Smooth muscle cell (in vitro differentiated cells): ENCODE data around the gene CTAGE15. TPM values are rescaled to one million over a fixed set of nuclear protein-coding genes. Genes with fewer than 3 reads are reported as not detected.
"Not testable (repeated sequence)": the region's sequence is repeated elsewhere in the genome, so short reads cannot be mapped to it uniquely, and the experiment has no call there.

Source experiments
- DNase-seq: peaks from one replicate; lab custom pipeline; 2025; ENCODE audit not compliant: unreplicated experiment; lab: John Stamatoyannopoulos, UW
- H2AFZ ChIP-seq: fragments of 200-600 bp; sonication (generic); 2 replicates; pipeline ENCODE4 v1.6.0; 2016; ENCODE audit warnings: antibody characterized with exemption, low read depth, mild to moderate bottlenecking
- H3F3A ChIP-seq: fragments of 200-600 bp; sonication (generic); 2 replicates; pipeline ENCODE4 v1.6.0; 2017; ENCODE audit warnings: antibody characterized with exemption, low read depth
- H3K27ac ChIP-seq: fragments of 200-600 bp; sonication (generic); 2 replicates; pipeline ENCODE4 v1.5.1; 2016; ENCODE audit warnings: low read depth, mild to moderate bottlenecking
- H3K27me3 ChIP-seq: fragments of 200-600 bp; sonication (generic); 2 replicates; pipeline ENCODE4 v1.6.1; 2016; ENCODE audit warnings: low read depth, mild to moderate bottlenecking
- H3K36me3 ChIP-seq: fragments of 200-600 bp; sonication (generic); 2 replicates; pipeline ENCODE4 v1.5.1; 2016; ENCODE audit warnings: low read depth
- H3K4me1 ChIP-seq: fragments of 200-600 bp; sonication (generic); 2 replicates; pipeline ENCODE4 v1.5.1; 2016; ENCODE audit warnings: low read depth
- H3K4me2 ChIP-seq: fragments of 200-600 bp; sonication (generic); 2 replicates; pipeline ENCODE4 v1.6.0; 2016; ENCODE audit warnings: mild to moderate bottlenecking
- H3K4me3 ChIP-seq: fragments of 200-600 bp; sonication (generic); 2 replicates; pipeline ENCODE4 v1.5.1; 2016; ENCODE audit warnings: mild to moderate bottlenecking
- H3K79me2 ChIP-seq: fragments of 200-600 bp; sonication (generic); 2 replicates; pipeline ENCODE4 v1.6.0; 2016; ENCODE audit warnings: low read depth, mild to moderate bottlenecking
- H3K9ac ChIP-seq: fragments of 200-600 bp; sonication (generic); 2 replicates; pipeline ENCODE4 v1.6.0; 2016; ENCODE audit warnings: low read depth
- H3K9me3 ChIP-seq: fragments of 200-600 bp; sonication (generic); replicated peaks from 2 replicates; pipeline ENCODE4 v1.5.1; 2016; ENCODE audit warnings: low read depth
- H4K20me1 ChIP-seq: fragments of 200-600 bp; sonication (generic); 2 replicates; pipeline ENCODE4 v1.6.0; 2016; ENCODE audit warnings: low read depth
- CTCF ChIP-seq: fragments of 200-600 bp; sonication (generic); IDR thresholded peaks from 2 replicates; pipeline ENCODE4 v1.5.1; 2017; ENCODE audit warnings: borderline replicate concordance, mild to moderate bottlenecking, antibody characterized with exemption; ENCODE audit not compliant: insufficient read depth, poor library complexity, severe bottlenecking
- WGBS: methylation state at CpG from one replicate; pipeline ENCODE4 v1.1.7; 2016; ENCODE audit warnings: low lambda C conversion rate; 5-methylcytosine and 5-hydroxymethylcytosine counted together
- polyA plus RNA-seq: library from polyadenylated mRNA; unstranded; fragments of >200 nt; fragmentation: Nextera tagmentation; extraction: Ambion mirVana; gene quantifications from 2 replicates; pipeline ENCODE4 v1.2.1, GENCODE V29; 2016
- total RNA-seq: library from RNA; depleted of rRNA; stranded (reverse); fragments of >200 nt; gene quantifications from 2 replicates; pipeline ENCODE4 v1.2.3, GENCODE V29; 2014

Gene CTAGE15
- total and polyA plus RNA-seq, 2 experiments from 2014 or later, result 0.14 to 1.8 TPM

GRCh38 chr7:143555968-143556367, 15.6 kb upstream of the CTAGE15 start:
- H3K4me2 ChIP-seq, H3K4me3 ChIP-seq, DNase-seq, H3K9ac ChIP-seq, H3K9me3 ChIP-seq, H2AFZ ChIP-seq, H3K4me1 ChIP-seq, H3K27me3 ChIP-seq, H4K20me1 ChIP-seq, H3K79me2 ChIP-seq, H3K27ac ChIP-seq, H3K36me3 ChIP-seq, H3F3A ChIP-seq: not testable (repeated sequence)
- WGBS, result no CpG with 5 or more reads among the region's 1 CpG

- H3K79me2 ChIP-seq, H2AFZ ChIP-seq, H4K20me1 ChIP-seq, H3K36me3 ChIP-seq, H3K9ac ChIP-seq, H3K4me1 ChIP-seq, H3K4me3 ChIP-seq, H3F3A ChIP-seq, H3K9me3 ChIP-seq, DNase-seq, H3K27ac ChIP-seq, H3K27me3 ChIP-seq: not testable (repeated sequence)
- 0% methylated on average over 3 of the region's 6 CpGs for WGBS
- H3K4me2 ChIP-seq, result peak overlapping the region; percentile 40
- peak; percentile 14 for TF ChIP-seq CTCF
Observed at GRCh38 chr7:143563306-143563705, 8.3 kb upstream of the CTAGE15 start.

GRCh38 chr7:143566001-143566400, 5.6 kb upstream of the CTAGE15 start:
- not testable (repeated sequence) for H3K9ac ChIP-seq, H3K9me3 ChIP-seq, H3K36me3 ChIP-seq, H2AFZ ChIP-seq, H3K27me3 ChIP-seq, H3K4me3 ChIP-seq, H3K4me1 ChIP-seq, H4K20me1 ChIP-seq, DNase-seq, H3K4me2 ChIP-seq, H3F3A ChIP-seq, H3K79me2 ChIP-seq, H3K27ac ChIP-seq
- no CpG with 5 or more reads among the region's 1 CpG for WGBS

GRCh38 chr7:143588183-143588582, 16.6 kb downstream of the CTAGE15 start:
- H3K27ac ChIP-seq, H2AFZ ChIP-seq, H3F3A ChIP-seq, H3K4me1 ChIP-seq, DNase-seq, H3K27me3 ChIP-seq, H3K9ac ChIP-seq, H3K4me2 ChIP-seq, H3K36me3 ChIP-seq, H3K79me2 ChIP-seq, H3K4me3 ChIP-seq, H3K9me3 ChIP-seq, H4K20me1 ChIP-seq: not testable (repeated sequence)
- WGBS, result 73% methylated on average over 3 of the region's 3 CpGs

GRCh38 chr7:143589897-143590296, 18.3 kb downstream of the CTAGE15 start:
- H4K20me1 ChIP-seq, H3K4me2 ChIP-seq, H3K36me3 ChIP-seq, H2AFZ ChIP-seq, H3K27ac ChIP-seq, H3K4me1 ChIP-seq, H3K4me3 ChIP-seq, DNase-seq, H3F3A ChIP-seq, H3K79me2 ChIP-seq, H3K9ac ChIP-seq, H3K27me3 ChIP-seq, H3K9me3 ChIP-seq: not testable (repeated sequence)

GRCh38 chr7:143598086-143598485, 26.5 kb downstream of the CTAGE15 start:
- not testable (repeated sequence) for H3K4me1 ChIP-seq, H3K36me3 ChIP-seq
- WGBS, result 95% methylated on average over 5 of the region's 11 CpGs

GRCh38 chr7:143603549-143603948, 31.9 kb downstream of the CTAGE15 start:
- not testable (repeated sequence) for H3K4me1 ChIP-seq, H3K9me3 ChIP-seq, H4K20me1 ChIP-seq, H3K4me2 ChIP-seq, H2AFZ ChIP-seq, H3K36me3 ChIP-seq, H3F3A ChIP-seq, H3K4me3 ChIP-seq, H3K27me3 ChIP-seq, H3K79me2 ChIP-seq, H3K27ac ChIP-seq, DNase-seq, H3K9ac ChIP-seq
- WGBS, result no CpG with 5 or more reads among the region's 2 CpGs

More at GRCh38 chr7:143598086-143598485, 26.5 kb downstream of the CTAGE15 start:
- DNase-seq, H3K9ac ChIP-seq, H3K27me3 ChIP-seq, H3F3A ChIP-seq, H2AFZ ChIP-seq, H3K4me2 ChIP-seq, H3K9me3 ChIP-seq, H3K27ac ChIP-seq, H3K4me3 ChIP-seq, H3K79me2 ChIP-seq, H4K20me1 ChIP-seq: not testable (repeated sequence)

- not testable (repeated sequence) for H3K4me1 ChIP-seq, H3K4me2 ChIP-seq
Observed at GRCh38 chr7:143606088-143606487, 34.5 kb downstream of the CTAGE15 start.

More at GRCh38 chr7:143606088-143606487, 34.5 kb downstream of the CTAGE15 start:
- H3K79me2 ChIP-seq, H3K9me3 ChIP-seq, H3F3A ChIP-seq, H3K27ac ChIP-seq, H2AFZ ChIP-seq, H3K36me3 ChIP-seq, H3K9ac ChIP-seq, H4K20me1 ChIP-seq, H3K27me3 ChIP-seq, H3K4me3 ChIP-seq, DNase-seq: not testable (repeated sequence)
- no CpG with 5 or more reads among the region's 1 CpG for WGBS
